Dendritic cell treated with granulocyte-macrophage colony-stimulating factor and Interleukin-4, amounts not matched to agents 40 ng/mL and 50 ng/mL, for 4 days (primary cell): ENCODE data around the gene HTR3A.

Experiments used
- H3K27ac Mint-ChIP-seq: one replicate; pipeline ENCODE4 v1.8.0; 2022; ENCODE audit warnings: mild to moderate bottlenecking, mixed read lengths
- H3K27me3 Mint-ChIP-seq: one replicate; pipeline ENCODE4 v1.8.0; 2022; ENCODE audit warnings: mild to moderate bottlenecking, mixed read lengths
- H3K36me3 Mint-ChIP-seq: one replicate; pipeline ENCODE4 v1.8.0; 2022; ENCODE audit warnings: low read depth, mixed read lengths
- H3K4me1 Mint-ChIP-seq: one replicate; pipeline ENCODE4 v1.8.0; 2022; ENCODE audit warnings: low read depth, mixed read lengths
- H3K4me3 Mint-ChIP-seq: one replicate; pipeline ENCODE4 v1.8.0; 2022; ENCODE audit warnings: mild to moderate bottlenecking, moderate library complexity, mixed read lengths
- H3K9me3 Mint-ChIP-seq: one replicate; pipeline ENCODE4 v1.8.0; 2022; ENCODE audit warnings: mixed read lengths
- intact Hi-C: fragments of 100-400 bp; cut with micrococcal nuclease; formaldehyde crosslinking; loops from one replicate; pipeline ENCODE4 v1.15.0; 2022

The HTR3A gene

GRCh38 chr11:114036958-114037357, 62.0 kb downstream of the HTR3A start:
- H3K4me3 Mint-ChIP-seq, result no peak overlapping the region
- intact Hi-C loops, result loop anchor here (1.0 to 5.0 kb wide), 3 partner anchors 140 to 223 kb away; no protein-coding TSS in a partner anchor
- H3K9me3 Mint-ChIP-seq, result no peaks in the 10 kb centered on the region
- no peaks in the 10 kb centered on the region for H3K36me3 Mint-ChIP-seq
- peaks cover 18% of the 10 kb centered on the region for H3K27me3 Mint-ChIP-seq
- H3K4me1 Mint-ChIP-seq, result peaks cover 18% of the 10 kb centered on the region
- H3K27ac Mint-ChIP-seq, result no peak overlapping the region

DNA sequence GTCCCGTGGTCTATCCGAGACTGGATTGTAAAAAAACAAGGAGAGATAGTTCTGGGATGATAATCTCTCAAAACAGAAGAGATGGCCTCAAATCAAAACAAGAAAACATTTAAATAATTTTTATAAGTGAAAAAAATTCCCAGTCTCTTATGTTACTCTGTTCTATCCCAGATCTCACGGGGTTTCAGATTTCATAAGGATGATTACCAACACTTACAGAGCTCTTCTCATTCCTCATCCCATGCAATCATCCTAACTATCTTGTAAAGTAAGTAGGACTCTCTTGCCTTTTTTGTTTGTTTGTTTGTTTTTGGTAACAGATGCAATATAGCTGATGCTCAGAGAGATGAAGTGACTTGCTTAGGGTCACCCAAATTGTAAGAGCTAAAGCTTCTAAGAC, 64.6 kb downstream of the HTR3A start:
- Mint-ChIP-seq H3K4me3 (no peak overlapping the region), H3K4me1 (peaks cover 6% of the 10 kb centered on the region), H3K27me3 (peaks cover 18% of the 10 kb centered on the region), H3K36me3 (no peaks in the 10 kb centered on the region), H3K9me3 (no peaks in the 10 kb centered on the region), H3K27ac (no peak overlapping the region)
- intact Hi-C loops, result loop anchor here (5.0 kb wide), 1 partner anchor 143 kb away; no protein-coding TSS in a partner anchor
